Measurements from ENCODE around the gene STK39. TPM values are rescaled to one million over a fixed set of nuclear protein-coding genes. Genes with fewer than 3 reads are reported as not detected.

The STK39 gene
- total RNA-seq, 4 donors from 2014 or later: 6.4 to 9.0 (median 6.7) TPM

DNA sequence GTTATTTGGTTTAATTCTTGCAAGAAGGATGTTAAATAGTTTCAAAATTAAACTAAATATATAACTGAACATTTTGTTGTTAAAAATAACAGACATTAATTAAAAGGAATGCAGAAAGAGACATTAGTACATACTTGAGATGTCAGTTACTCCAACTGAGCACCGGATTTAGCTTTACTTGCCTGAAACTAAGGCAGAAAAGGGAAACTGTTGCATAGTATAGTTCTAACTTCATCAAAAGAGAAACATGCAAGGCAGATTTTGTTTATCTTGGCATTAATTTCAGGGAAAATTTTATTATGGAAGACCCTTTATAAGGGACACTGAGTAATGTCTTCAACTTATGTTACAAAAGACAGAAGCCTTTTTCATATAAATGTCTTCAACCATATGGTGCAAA lies 218.3 kb downstream of the STK39 start:
- intact Hi-C loops (cut with DNase I): no loop called here
- H3K27me3 ChIP-seq: no peaks in the 10 kb centered on the region
- H3K9me3 ChIP-seq: no peaks in the 10 kb centered on the region
- no peaks in the 10 kb centered on the region for H3K36me3 ChIP-seq
- 73 to 74% methylated on average over 1 of the region's 1 CpG for WGBS, 2 donors
- H3K27ac ChIP-seq: no peak overlapping the region
- H3K4me1 ChIP-seq: no peaks in the 10 kb centered on the region
- TF ChIP-seq POLR2A (IDR thresholded peaks at IDR 0.05): no peak
- TF ChIP-seq, protein P1, sequence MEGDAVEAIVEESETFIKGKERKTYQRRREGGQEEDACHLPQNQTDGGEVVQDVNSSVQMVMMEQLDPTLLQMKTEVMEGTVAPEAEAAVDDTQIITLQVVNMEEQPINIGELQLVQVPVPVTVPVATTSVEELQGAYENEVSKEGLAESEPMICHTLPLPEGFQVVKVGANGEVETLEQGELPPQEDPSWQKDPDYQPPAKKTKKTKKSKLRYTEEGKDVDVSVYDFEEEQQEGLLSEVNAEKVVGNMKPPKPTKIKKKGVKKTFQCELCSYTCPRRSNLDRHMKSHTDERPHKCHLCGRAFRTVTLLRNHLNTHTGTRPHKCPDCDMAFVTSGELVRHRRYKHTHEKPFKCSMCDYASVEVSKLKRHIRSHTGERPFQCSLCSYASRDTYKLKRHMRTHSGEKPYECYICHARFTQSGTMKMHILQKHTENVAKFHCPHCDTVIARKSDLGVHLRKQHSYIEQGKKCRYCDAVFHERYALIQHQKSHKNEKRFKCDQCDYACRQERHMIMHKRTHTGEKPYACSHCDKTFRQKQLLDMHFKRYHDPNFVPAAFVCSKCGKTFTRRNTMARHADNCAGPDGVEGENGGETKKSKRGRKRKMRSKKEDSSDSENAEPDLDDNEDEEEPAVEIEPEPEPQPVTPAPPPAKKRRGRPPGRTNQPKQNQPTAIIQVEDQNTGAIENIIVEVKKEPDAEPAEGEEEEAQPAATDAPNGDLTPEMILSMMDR (IDR thresholded peaks at IDR 0.05): no peak
- DNase-seq: no peak
- no peak overlapping the region for H3K4me3 ChIP-seq (replicated peaks in 1 of 3)

DNA sequence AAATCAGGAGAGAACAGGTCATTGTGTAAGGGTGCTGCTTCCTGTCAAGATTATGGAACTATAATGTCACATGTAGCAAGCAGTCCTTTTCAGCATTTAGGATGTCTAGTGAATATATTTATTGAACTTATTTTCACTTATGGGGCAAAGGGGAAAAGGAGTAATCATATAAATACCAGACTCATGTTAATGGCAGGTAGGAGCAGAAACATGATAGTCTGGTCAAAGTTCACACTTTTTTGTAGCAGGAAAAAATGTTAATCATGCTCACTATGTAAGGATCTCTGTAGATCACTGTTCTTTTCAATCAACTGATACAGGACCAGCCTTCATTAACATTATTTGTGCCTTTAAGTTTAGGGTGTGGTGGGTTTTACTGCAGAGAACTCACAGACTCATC lies 219.0 kb downstream of the STK39 start:
- intact Hi-C loops (cut with DNase I): no loop called here
- no peak for TF ChIP-seq POLR2A (IDR thresholded peaks at IDR 0.05)
- TF ChIP-seq, protein P1 (IDR thresholded peaks at IDR 0.05): no peak
- Histone ChIP-seq H3K9me3 (no peaks in the 10 kb centered on the region), H3K4me1 (no peaks in the 10 kb centered on the region), H3K36me3 (no peaks in the 10 kb centered on the region), H3K4me3 (replicated peaks in 1 of 3) (no peak overlapping the region), H3K27ac (no peak overlapping the region), H3K27me3 (no peaks in the 10 kb centered on the region)
- DNase-seq: no peak

DNA sequence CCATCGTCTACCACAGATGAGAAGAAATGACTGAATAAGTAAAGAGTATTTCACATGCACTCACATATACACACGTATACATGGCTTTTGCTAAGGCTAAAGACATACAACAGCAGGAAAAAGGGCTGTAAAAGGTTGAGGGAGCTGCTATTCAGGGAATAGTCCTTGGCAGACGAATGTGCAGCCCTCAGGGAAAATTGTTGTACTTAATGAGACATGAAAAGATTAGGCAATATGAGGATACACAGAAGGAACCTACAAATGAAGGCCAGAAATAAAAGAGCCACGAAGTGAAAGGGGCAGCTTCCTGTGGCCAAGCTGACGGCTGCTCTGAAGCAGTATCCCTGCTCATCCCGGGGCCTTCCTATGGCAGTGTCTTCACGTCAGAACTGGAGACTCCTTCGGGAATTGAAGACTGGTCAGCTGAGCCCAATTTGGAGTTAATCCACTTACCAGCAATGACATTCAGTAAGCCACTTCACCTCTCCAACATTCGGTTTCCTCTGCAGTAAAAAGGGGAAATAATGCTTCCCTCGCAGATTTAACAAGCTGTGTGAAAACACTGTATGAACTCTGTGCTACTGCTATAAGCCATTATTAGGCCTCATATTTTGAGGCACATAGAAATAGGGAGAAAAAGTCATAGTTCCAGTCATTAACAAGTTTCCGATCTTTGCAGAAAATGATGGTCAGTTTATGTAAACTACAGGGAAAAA lies 221.8 kb downstream of the STK39 start:
- intact Hi-C loops (cut with DNase I): no loop called here
- Histone ChIP-seq H3K36me3 (no peaks in the 10 kb centered on the region), H3K9me3 (no peaks in the 10 kb centered on the region), H3K27me3 (no peaks in the 10 kb centered on the region), H3K4me1 (no peaks in the 10 kb centered on the region), H3K4me3 (replicated peaks in 1 of 3) (no peak overlapping the region), H3K27ac (no peak overlapping the region)
- DNase-seq: no peak
- TF ChIP-seq, protein P1 (IDR thresholded peaks at IDR 0.05): no peak
- no peak for TF ChIP-seq POLR2A (IDR thresholded peaks at IDR 0.05)
- WGBS, 2 donors: 78 to 79% methylated on average over 11 of the region's 11 CpGs

DNA sequence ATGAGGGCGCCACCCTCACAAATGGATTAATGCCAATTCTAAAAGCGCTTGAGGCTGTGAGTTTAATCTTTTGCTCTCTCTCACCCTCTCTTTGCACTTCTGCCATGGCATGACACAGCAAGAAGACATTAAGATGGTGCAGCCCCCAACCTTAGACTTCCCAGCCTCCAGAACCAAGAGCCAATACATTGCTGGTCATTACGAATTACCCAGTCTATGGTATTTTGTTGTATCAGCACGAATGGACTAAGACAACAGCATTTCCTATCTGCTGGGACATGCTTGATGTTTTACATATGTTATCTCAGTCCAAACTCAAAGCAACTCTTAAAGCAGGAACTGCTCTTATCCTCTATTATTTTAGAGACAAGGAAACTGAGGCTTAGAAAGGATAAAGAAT lies 222.9 kb downstream of the STK39 start:
- intact Hi-C loops (cut with DNase I): no loop called here
- Histone ChIP-seq H3K9me3 (no peaks in the 10 kb centered on the region), H3K27ac (no peak overlapping the region), H3K27me3 (no peaks in the 10 kb centered on the region), H3K4me1 (no peaks in the 10 kb centered on the region), H3K36me3 (no peaks in the 10 kb centered on the region), H3K4me3 (replicated peaks in 1 of 3) (no peak overlapping the region)
- WGBS, 2 donors: 91 to 92% methylated on average over 4 of the region's 4 CpGs
- no peak for DNase-seq
- TF ChIP-seq, protein P1 (IDR thresholded peaks at IDR 0.05): no peak
- no peak for TF ChIP-seq POLR2A (IDR thresholded peaks at IDR 0.05)

DNA sequence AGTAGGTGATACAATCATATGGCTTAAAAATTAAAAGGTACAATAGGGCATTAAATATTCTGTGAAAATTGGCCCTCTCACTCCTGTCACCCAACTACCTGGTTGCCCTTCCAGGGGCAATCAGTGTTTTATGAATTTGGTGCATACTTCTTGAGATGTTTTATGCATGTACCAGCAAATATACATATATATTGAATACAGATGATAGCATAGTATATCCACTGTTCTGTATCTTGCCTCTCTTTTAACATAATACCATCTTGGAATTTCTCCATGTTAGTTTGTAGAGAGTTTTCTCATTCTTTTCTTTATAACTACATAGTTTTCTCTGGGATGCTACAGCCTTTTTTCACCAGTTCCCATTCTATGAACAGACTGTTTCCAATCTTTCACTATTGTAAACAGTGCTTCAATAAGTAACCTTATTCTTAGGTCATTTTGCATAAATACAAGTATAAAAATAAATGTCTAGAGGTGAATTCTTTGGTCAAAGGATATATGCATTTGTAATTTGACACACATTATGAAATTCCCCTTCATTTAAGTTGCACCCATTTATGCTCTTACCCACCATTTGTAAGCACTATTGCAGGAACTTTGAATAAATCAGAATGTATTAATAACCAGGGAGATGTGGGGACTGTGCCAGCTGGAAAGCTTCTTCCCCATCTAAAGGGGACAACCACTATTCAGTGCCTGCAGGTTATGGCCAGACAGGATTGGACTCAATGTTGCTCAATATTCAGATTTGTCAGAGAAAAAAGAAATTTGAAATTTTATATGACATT lies 225.4 kb downstream of the STK39 start:
- Histone ChIP-seq H3K4me1 (no peaks in the 10 kb centered on the region), H3K27ac (no peak overlapping the region), H3K27me3 (no peaks in the 10 kb centered on the region), H3K36me3 (no peaks in the 10 kb centered on the region), H3K4me3 (replicated peaks in 1 of 3) (no peak overlapping the region), H3K9me3 (no peaks in the 10 kb centered on the region)
- TF ChIP-seq, protein P1 (IDR thresholded peaks at IDR 0.05): no peak
- TF ChIP-seq POLR2A (IDR thresholded peaks at IDR 0.05): no peak
- no peak for DNase-seq
- intact Hi-C loops (cut with DNase I): no loop called here
